ENCODE results near the gene FYB1. TPM values are rescaled to one million over a fixed set of nuclear protein-coding genes. Genes with fewer than 3 reads are reported as not detected.

The FYB1 gene
- total and polyA plus RNA-seq, 2 of the 4 experiments (the other 2 are of a cell fraction), result not detected

DNA sequence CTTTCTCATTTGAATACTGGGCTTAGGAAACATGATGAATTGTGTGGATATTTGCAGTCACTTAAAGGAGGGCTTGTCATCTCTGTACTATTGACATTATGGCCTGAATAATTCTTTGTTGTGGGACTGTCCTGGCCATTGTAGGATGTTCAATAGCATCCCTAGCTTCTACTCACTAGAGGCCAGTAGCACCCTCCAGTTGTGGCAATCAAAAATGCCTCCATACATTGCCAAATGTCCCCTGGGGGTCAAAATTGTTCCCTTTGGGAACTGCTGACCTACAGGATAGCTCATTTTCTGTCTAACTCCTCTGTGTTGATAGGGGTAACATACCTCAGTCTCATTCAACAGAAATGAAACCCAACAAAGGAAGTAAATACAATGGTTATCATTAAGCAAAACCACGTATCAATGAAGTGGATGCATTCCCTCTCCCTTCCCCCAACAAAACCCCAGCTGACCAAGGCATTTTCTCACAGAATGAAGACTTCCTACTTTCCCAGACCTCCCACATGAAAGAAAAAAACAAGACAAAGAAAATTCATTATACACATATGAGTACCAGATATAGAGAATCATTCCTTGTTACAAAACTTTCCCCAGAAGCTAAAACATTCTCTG lies 18.1 kb downstream of the FYB1 start:
- Histone ChIP-seq H4K5ac (ENCODE audit: low read depth, low read length) (no peak overlapping the region), H3K9me1 (ENCODE audit: insufficient read depth, low read length) (no peaks in the 10 kb centered on the region), H3K36me3 (ENCODE audit: control insufficient read depth, insufficient read depth, low read length) (no peaks in the 10 kb centered on the region), H2AK5ac (ENCODE audit: low read depth, low read length) (no peak overlapping the region), H2BK5ac (ENCODE audit: low read depth, low read length, poor library complexity, severe bottlenecking) (no peak overlapping the region), H3K56ac (ENCODE audit: extremely low read depth, insufficient read depth, low read length) (no peak overlapping the region), H3K27ac (ENCODE audit: insufficient read depth, low read length) (no peak overlapping the region), H2BK120ac (ENCODE audit: low read depth, low read length) (no peak overlapping the region), H4K8ac (ENCODE audit: low read depth in 2 of 2, low read length in 2 of 2) (no peak overlapping the region), H3K4me3 (ENCODE audit: insufficient read depth, low read depth, low read length) (no peak overlapping the region), H3K9me3 (ENCODE audit: control insufficient read depth, insufficient read depth, low read length) (no peaks in the 10 kb centered on the region), H2BK20ac (ENCODE audit: low read depth, low read length) (no peak overlapping the region), H3K23ac (ENCODE audit: low read depth, low read length) (no peak overlapping the region), H3K4me2 (ENCODE audit: low read depth, low read length) (no peak overlapping the region), H3K4me1 (ENCODE audit: control insufficient read depth, insufficient read depth, low read length) (no peaks in the 10 kb centered on the region), H4K20me1 (ENCODE audit: insufficient read depth, low read length) (no peaks in the 10 kb centered on the region), H2AFZ (replicated peaks; ENCODE audit: low read length, poor library complexity) (no peak overlapping the region), H3K79me1 (ENCODE audit: low read depth in 1 of 2, low read length in 2 of 2) (no peaks in the 10 kb centered on the region), H4K91ac (ENCODE audit: insufficient read depth, low read depth, low read length) (no peak overlapping the region), H2AK9ac (replicated peaks; ENCODE audit: low read depth, low read length, poor library complexity) (no peak overlapping the region), H3K18ac (ENCODE audit: low read depth, low read length) (no peak overlapping the region), H2BK15ac (ENCODE audit: low read depth, low read length) (no peak overlapping the region), H3K9ac (ENCODE audit: low read depth, low read length) (no peak overlapping the region), H3K14ac (replicated peaks; ENCODE audit: low read depth, low read length) (no peak overlapping the region), H3K27me3 (ENCODE audit: control insufficient read depth, insufficient read depth, low read length) (0 out of 2 replicates have a peak, but pooled peaks cover 2% of the 10 kb centered on the region), H3K4ac (ENCODE audit: low read depth, low read length) (no peak overlapping the region)
- TF ChIP-seq CTCF (conservative IDR thresholded peaks at IDR 0.05; ENCODE audit: low read depth, low read length) (no peak), NFE2L2 (IDR thresholded peaks at IDR 0.05; ENCODE audit: low read depth, low read length) (no peak), MXI1 (IDR thresholded peaks at IDR 0.05; ENCODE audit: borderline replicate concordance, low read depth, low read length) (no peak), CHD1 (IDR thresholded peaks at IDR 0.05; ENCODE audit: low read depth, low read length) (no peak), RAD21 (IDR thresholded peaks at IDR 0.05; ENCODE audit: low read length) (no peak), RCOR1 (IDR thresholded peaks at IDR 0.05; ENCODE audit: insufficient replicate concordance, low read length) (no peak), MAZ (IDR thresholded peaks at IDR 0.05; ENCODE audit: borderline replicate concordance, low read depth, low read length) (no peak), CEBPB (IDR thresholded peaks at IDR 0.05; ENCODE audit: low read depth, low read length) (no peak), FOS (IDR thresholded peaks at IDR 0.05; ENCODE audit: low read depth, low read length) (no peak), BHLHE40 (IDR thresholded peaks at IDR 0.05; ENCODE audit: low read depth, low read length) (no peak), MAFK (IDR thresholded peaks at IDR 0.05; ENCODE audit: low read depth, low read length) (no peak), SMC3 (IDR thresholded peaks at IDR 0.05; ENCODE audit: low read depth, low read length) (no peak), RFX5 (IDR thresholded peaks at IDR 0.05; ENCODE audit: low read depth, low read length) (no peak), POLR2A (IDR thresholded peaks at IDR 0.05; ENCODE audit: low read depth, low read length) (no peak)
- TF ChIP-seq, protein P1, sequence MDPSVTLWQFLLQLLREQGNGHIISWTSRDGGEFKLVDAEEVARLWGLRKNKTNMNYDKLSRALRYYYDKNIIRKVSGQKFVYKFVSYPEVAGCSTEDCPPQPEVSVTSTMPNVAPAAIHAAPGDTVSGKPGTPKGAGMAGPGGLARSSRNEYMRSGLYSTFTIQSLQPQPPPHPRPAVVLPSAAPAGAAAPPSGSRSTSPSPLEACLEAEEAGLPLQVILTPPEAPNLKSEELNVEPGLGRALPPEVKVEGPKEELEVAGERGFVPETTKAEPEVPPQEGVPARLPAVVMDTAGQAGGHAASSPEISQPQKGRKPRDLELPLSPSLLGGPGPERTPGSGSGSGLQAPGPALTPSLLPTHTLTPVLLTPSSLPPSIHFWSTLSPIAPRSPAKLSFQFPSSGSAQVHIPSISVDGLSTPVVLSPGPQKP (IDR thresholded peaks at IDR 0.05; ENCODE audit: borderline replicate concordance, low read depth, low read length), result no peak
- TF ChIP-seq, protein P2, sequence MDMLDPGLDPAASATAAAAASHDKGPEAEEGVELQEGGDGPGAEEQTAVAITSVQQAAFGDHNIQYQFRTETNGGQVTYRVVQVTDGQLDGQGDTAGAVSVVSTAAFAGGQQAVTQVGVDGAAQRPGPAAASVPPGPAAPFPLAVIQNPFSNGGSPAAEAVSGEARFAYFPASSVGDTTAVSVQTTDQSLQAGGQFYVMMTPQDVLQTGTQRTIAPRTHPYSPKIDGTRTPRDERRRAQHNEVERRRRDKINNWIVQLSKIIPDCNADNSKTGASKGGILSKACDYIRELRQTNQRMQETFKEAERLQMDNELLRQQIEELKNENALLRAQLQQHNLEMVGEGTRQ (IDR thresholded peaks at IDR 0.05; ENCODE audit: low read depth, low read length), result no peak
- POLR2A ChIA-PET (ENCODE audit: unreplicated experiment), result no interaction called here
- no CpG with 5 or more reads among the region's 1 CpG for WGBS, 2 experiments (ENCODE audit: extremely low coverage in 2 of 2, insufficient read length in 1 of 2)
- no TSS peak for BruUV-seq (replicated peaks)
- ATAC-seq (ENCODE audit: low read depth), result no peak
- in situ Hi-C loops (cut with MboI; ENCODE audit: low sequenced_read_pairs), result loop anchor here (25.0 kb wide), 1 partner anchor 361 kb away; no protein-coding TSS in a partner anchor
- intact Hi-C loops (cut with micrococcal nuclease), result no loop called here
- CTCF ChIA-PET, result interaction anchor here (0.6 kb wide), 1 partner anchor 18 kb away, joined by 3 read pairs; the partner anchor contains the start of gene FYB1
- no peak for DNase-seq
- dilution Hi-C loops (cut with HindIII; ENCODE audit: low sequenced_read_pairs, unreplicated experiment), result no loop called here
